OCI-M1 (cell line): ENCODE data around the gene PRKCB.

ENCODE experiments used
- DNase-seq: peaks from one replicate; lab custom pipeline; 2025; lab: John Stamatoyannopoulos, UW

Gene PRKCB

DNA sequence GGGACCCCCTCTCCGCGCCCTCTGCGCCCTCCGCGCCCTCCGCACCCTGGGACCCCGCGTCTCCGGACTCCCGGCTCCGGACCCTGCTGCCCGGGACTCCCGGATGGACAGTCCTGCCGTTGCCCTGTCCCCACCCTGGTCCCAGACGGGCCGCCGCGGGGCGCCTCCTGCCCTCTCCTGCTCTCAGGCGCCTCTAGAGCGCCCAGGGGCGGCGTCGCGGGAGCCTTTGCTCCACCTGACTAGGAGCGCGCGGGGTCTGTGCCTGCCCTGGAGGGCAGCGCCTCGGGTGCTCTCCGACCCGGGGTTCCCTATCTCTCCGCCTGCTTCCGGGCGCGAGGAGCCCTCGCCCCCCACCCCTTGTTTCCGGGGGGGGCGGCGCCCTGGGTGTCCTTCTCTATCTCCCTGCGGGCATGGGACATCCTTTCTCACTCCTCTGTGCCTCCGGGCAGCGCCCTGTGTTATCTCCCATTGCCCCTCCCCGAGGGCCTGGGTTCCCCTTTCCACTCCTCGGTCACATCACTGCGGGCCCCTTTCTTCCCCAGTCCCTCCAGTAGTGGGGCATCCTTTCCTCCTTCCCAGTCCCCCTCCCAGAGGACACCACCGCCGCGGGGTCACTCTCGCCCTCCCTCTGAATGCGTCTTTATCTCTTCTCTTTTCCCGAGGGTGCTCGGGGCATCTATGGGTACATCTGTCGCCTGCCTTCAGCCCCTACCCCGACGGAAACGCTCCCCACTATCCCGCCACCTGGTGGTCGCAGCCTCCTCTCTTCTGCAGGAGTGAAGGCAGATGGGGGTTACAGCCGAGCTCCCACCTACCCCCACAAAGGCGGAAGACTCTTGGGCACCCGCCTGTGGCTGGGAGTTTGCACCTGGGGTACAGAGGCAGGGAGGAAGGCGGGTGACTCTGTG is 875 bp downstream of the PRKCB start:
- DNase-seq = peak; percentile 75

DNA sequence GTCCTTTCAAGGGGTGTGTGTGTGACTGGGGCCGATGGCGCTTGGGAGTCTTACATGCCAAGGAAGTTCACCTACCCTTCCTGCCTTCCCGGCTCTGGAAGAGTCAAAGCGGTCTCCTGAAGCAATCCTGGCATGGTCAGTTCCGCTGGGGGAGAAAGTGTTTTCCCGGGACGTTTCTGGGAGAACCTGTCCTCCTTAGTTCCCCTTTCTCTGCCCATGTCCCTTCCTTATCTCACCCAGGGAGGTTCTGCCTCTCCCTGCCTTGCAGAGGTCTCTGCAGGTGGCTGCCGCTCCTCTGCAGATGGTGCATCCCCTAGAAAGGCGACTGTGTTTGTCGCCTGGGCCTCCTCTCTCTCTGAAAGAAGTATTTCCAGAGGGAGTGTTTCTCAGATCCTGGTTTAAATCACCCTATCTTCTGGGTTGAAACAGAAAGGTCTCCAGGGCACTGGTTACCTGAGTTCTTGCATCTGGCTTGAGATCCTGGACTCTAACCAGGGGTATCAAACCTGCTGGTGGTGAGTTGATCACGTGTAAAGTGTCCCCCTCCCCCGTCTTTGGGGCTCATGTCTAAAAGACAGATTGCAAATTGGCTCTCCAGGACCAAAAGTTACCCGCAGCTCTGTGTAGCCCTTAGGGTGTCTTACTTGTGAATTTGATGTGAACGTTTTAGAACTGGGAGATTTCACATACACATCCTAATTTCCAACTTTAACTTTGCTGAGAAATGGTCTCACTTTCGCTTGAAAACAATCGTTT is 1.9 kb downstream of the PRKCB start:
- peak; percentile 61 for DNase-seq

DNA sequence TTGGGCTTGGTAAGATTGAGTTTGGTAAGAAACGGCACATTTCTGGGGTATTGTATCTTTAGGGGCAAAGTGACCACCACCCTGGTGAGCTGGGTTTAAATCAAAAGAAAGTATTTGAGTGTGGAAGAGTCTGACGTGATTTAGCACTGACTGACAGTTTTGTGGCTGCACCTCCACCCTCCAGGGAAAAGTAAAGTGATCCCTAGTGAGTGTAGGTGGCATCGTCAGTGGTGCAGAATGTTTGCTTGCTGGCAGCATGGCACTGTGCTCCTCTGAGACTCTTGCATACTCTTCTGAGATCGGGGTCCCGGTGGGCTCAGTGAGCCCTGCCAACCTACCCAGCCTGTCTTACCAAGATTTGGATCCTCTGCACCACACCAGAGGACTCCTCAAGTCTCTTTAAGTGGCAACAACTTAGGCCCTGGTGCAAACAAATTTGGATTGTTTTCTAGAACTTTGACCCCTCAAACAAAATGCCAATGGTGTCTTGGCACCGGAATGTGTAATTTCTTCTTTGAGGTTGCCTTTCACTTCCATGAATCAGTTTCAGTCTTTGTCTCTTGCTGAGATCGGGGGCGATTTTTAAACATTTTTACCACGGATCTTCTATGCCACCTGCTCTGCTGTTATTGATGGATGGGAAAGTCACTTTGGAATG is 2.8 kb downstream of the PRKCB start:
- no peak for DNase-seq

GRCh38 chr16:23840310-23840709 is 4.5 kb downstream of the PRKCB start:
- DNase-seq = no peak

- DNase-seq = no peak
Observed at GRCh38 chr16:23842137-23842600, 6.4 kb downstream of the PRKCB start.

DNA sequence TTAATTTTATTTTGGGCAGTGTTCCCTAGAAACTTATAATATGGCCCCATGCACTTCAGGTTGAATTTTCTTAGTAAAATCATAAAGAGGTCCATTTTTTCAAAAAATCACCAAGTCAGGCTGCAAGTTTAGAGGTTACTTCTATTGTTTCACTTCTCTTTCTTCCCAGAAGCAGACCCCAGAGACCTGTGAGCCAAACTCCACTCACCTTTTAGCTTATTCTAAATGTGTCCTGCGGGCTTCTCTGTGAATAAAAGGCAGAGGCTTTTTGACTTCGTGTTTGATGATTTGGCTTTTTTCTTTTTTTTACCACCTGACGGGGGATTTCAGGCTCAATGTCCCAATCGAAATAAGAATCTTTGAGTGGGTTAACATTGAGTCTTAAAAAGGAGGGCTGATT is 7.4 kb downstream of the PRKCB start:
- no peak for DNase-seq

GRCh38 chr16:23847251-23847650 is 11.5 kb downstream of the PRKCB start:
- no peak for DNase-seq

DNA sequence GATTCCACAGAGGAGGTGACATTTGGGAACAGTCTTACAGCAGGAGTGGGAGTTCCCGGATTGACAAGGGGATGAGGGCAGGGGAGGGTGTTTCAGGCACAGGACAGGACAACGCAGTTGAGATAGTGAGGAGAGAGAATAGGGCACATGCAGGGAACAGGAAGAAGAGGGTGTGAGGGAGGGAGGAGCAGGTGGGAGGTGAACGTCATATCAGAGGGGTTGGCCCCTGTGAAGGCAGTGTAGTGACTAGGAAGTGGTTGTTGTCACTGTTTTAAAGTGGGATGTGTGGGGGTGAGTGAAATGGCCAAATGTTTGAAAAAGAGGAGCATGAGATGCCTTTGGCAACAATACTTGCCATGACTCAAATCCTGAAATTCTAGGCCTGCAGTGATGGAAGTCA is 12.2 kb downstream of the PRKCB start:
- peak; percentile 22 for DNase-seq

DNA sequence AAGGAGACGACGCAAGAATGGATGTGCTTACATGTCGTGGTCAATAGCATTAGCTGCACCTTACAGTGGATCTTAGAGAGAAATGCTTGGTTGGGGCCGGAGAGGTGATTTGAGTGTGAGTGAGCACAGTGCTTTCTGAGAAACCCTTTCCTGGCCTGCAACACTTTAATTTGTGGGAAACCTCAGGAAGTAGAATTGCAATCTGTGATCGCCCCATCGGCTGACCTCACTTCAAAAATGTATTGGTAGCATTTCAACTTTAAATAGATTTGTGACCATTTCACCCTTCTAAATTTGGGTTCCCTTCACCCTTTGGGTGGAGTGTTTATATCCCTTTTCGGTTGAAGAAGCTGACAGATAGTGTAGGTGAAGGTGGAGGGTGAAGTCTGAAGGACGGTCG is 13.2 kb downstream of the PRKCB start:
- no peak for DNase-seq

DNA sequence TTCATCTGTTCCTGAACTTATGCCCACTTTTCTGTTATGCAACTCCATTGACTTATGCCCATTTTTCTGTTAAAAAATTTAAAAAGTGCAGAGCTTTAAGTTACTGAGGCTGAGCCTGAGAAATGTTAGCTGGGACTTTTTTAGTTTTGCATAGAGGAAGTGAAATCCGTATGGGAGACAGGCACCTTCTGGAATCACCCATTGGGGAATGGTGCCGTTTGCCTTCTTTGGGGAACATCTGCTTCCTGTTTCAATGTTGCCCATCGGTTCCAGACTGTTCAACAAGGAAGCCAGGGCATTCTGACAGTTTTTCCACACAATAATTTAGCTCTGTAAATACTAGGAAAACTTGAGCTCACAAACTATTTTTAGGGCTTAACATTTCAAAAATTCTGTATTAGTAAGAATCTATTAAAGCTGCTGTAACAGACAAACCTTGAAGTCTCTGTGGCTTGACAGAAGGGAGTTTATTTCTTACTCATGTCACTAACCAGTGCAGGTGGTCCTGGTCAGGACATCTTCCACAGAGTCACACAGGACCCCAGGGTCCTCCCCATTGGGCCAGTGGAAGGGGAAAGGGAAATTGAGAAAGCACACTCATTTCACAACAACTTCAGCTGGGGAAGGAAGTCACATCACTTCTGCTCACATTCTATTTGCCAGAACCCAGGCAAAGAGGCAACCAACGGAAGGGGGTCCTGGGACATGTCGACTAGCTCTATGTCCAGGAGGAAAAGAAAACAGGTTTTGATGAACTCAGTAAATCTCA is 17.2 kb downstream of the PRKCB start:
- DNase-seq = peak; percentile 58

GRCh38 chr16:23855010-23855409 is 19.2 kb downstream of the PRKCB start:
- DNase-seq = peak; percentile 80

- no peak for DNase-seq
Observed at GRCh38 chr16:23856251-23856709, 20.5 kb downstream of the PRKCB start.

DNA sequence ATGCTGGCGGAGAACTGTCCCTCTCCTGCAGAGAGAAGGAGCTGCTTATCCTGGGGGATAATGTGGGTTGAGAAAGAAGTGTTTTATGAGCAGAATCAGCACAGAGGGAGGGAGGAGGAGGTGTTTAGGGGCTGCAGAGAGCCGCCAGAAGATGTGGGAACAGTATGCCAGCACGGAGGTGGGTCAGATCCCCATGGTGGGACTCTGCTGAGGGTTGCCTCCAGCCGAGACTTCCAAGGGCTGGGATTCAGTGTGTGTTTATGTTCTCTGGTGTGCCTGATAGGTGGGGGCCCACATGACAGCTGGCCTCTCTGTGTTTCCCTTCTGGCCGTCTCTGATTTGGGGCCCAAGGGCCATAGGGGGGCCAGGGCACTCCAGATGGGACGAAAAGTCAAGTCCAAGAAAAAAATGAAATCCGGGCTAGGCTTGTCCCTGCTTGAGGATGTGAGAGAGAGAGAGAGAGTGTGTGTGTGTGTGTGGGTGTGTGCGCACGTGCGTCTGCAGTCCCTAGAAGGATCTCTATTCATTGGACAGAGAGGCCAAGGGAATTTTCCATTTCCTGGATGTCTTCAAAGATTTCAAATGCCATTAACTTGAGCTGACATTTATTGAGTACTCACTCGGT is 21.6 kb downstream of the PRKCB start:
- no peak for DNase-seq

GRCh38 chr16:23857881-23858269 is 22.1 kb downstream of the PRKCB start:
- DNase-seq = no peak

DNA sequence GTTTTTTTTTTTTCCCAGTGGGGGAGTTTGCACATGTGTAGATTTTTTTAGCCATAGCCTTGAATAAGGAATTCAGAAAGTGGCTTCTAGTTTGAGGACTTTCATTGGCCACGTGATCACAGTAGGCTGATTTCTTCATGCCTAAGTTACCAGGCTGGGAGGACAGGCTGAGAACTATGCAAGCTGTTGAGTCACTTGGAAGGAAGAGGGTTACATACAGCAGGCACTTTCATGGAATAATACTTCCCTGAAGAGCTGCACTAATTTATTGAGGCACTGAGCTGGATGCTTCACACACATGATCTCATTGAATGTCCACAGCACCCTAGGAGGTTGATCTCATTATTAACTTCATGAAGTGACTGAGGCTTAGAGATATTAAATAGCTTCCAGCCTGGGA is 22.8 kb downstream of the PRKCB start:
- DNase-seq = peak; percentile 23

- DNase-seq = peak; percentile 63
Observed at GRCh38 chr16:23859713-23860269, 24.0 kb downstream of the PRKCB start.

- DNase-seq = peak; percentile 15
Observed at GRCh38 chr16:23861874-23862273, 26.1 kb downstream of the PRKCB start.

- no peak for DNase-seq
Observed at GRCh38 chr16:23862556-23862955, 26.8 kb downstream of the PRKCB start.

- DNase-seq = peak; percentile 93
Observed at GRCh38 chr16:23863511-23864422, 28.0 kb downstream of the PRKCB start.

- no peak for DNase-seq
Observed at GRCh38 chr16:23865853-23866252, 30.1 kb downstream of the PRKCB start.
